GM12801 (cell line): ENCODE measurements around the gene MAGEA6.

ENCODE experiments used
- TF ChIP-seq, protein P1 (sequence below): IDR thresholded peaks from one replicate; pipeline ENCODE4 v1.5.1; 2011; ENCODE audit warnings: control low read depth; ENCODE audit not compliant: insufficient read length; ENCODE audit errors: extremely low read depth

MAGEA6 gene

DNA sequence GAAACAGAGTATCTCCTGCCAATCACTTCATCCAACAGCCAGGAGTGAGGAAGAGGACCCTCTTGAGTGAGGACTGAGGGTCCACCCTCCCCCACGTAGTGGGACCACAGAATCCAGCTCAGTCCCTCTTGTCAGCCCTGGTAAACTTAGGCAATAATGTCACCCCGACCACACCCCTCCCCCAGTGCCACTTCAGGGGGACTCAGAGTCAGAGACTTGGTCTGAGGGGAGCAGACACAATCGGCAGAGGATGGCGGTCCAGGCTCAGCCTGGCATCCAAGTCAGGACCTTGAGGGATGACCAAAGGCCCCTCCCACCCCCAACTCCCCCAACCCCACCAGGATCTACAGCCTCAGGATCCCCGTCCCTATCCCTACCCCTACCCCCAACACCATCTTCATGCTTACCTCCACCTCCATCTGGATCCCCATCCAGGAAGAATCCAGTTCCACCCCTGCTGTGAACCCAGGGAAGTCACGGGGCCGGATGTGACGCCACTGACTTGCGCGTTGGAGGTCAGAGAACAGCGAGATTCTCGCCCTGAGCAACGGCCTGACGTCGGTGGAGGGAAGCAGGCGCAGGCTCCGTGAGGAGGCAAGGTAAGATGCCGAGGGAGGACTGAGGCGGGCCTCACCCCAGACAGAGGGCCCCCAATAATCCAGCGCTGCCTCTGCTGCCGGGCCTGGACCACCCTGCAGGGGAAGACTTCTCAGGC lies 36.1 kb downstream of the MAGEA6 start, which contains the start of the genes CSAG1 and MAGEA12:
Gene CSAG1, minus strand, starts transcription at position 461 of the 715 bp plus-strand sequence. CDS start 1,261 bp downstream, outside the sequence.
Gene MAGEA12, plus strand, starts transcription at position 497 of the 715 bp plus-strand sequence. CDS start 2,405 bp downstream, outside the sequence.
- TF ChIP-seq, protein P1, sequence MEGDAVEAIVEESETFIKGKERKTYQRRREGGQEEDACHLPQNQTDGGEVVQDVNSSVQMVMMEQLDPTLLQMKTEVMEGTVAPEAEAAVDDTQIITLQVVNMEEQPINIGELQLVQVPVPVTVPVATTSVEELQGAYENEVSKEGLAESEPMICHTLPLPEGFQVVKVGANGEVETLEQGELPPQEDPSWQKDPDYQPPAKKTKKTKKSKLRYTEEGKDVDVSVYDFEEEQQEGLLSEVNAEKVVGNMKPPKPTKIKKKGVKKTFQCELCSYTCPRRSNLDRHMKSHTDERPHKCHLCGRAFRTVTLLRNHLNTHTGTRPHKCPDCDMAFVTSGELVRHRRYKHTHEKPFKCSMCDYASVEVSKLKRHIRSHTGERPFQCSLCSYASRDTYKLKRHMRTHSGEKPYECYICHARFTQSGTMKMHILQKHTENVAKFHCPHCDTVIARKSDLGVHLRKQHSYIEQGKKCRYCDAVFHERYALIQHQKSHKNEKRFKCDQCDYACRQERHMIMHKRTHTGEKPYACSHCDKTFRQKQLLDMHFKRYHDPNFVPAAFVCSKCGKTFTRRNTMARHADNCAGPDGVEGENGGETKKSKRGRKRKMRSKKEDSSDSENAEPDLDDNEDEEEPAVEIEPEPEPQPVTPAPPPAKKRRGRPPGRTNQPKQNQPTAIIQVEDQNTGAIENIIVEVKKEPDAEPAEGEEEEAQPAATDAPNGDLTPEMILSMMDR, result no peak

DNA sequence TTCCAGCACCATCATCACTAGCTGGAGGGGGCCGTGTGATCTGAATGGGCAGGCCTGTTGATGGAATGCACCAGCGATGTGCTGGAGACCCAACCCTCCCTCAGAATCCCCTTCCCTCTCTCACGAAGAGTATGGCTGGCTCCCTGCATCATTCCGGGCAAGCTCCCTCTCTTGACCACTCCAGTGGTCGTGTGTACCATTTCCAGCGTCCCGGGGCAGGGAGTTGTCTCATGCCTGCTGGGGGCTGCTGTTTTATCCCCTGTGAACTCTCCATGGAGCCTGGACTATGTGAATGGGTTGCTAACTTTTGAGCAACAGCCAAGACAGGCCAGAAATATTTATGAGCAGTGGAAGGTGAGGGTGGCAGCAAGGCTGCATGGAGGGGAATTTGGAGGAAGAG lies 44.1 kb downstream of the MAGEA6 start:
- TF ChIP-seq, protein P1, result no peak
